Hippocampal formation (tissue), 2 donors: ENCODE measurements around the gene WDR33.

Experiments used
- DNase-seq, 2 donors: peaks; one replicate each; lab custom pipeline; 2025; lab: John Stamatoyannopoulos, UW

Gene WDR33

GRCh38 chr2:127655209-127656073 is 155.5 kb downstream of the WDR33 start:
- no peak for DNase-seq

- no peak for DNase-seq
These were observed 156.2 kb downstream of the WDR33 start for GRCh38 chr2:127654838-127655175.

GRCh38 chr2:127654084-127654837 is 156.7 kb downstream of the WDR33 start:
- DNase-seq, result no peak

GRCh38 chr2:127653421-127654083 is 157.4 kb downstream of the WDR33 start:
- DNase-seq, result no peak

GRCh38 chr2:127652786-127653357 is 158.1 kb downstream of the WDR33 start:
- no peak for DNase-seq

- peak; percentile 52 to 77 for DNase-seq
These were observed 158.9 kb downstream of the WDR33 start for GRCh38 chr2:127651971-127652550.

- DNase-seq, result no peak
These were observed 159.6 kb downstream of the WDR33 start for GRCh38 chr2:127651381-127651809.
